GM12878 (cell line): ENCODE measurements around the gene FABP7. TPM values are rescaled to one million over a fixed set of nuclear protein-coding genes. Genes with fewer than 3 reads are reported as not detected.
A peak's percentile ranks its signal among the peaks of the same experiment; 100 is the strongest.

Experiments
- ATF3 ChIP-seq: IDR thresholded peaks from 2 replicates; pipeline ENCODE4 v1.6.1; 2011; ENCODE audit warnings: low read depth, mild to moderate bottlenecking, low read length, moderate library complexity, borderline replicate concordance; ENCODE audit errors: extremely low read depth
- BACH1 ChIP-seq: fragments of 450-650 bp; IDR thresholded peaks from 2 replicates; pipeline ENCODE4 v1.6.1; 2017; ENCODE audit warnings: mild to moderate bottlenecking, borderline replicate concordance
- BMI1 ChIP-seq: fragments of 450-650 bp; IDR thresholded peaks from 2 replicates; pipeline ENCODE4 v1.6.1; 2016; ENCODE audit warnings: mild to moderate bottlenecking, moderate library complexity, borderline replicate concordance
- CREM ChIP-seq: IDR thresholded peaks from 2 replicates; pipeline ENCODE4 v1.6.1; 2014; ENCODE audit warnings: antibody characterized with exemption, low read depth
- EED ChIP-seq: sonication (generic); IDR thresholded peaks from 2 replicates; pipeline ENCODE4 v1.6.1; 2016; ENCODE audit warnings: antibody characterized with exemption, low read depth
- EGR1 ChIP-seq, 2 experiments: IDR thresholded peaks; 1 replicate in 1 of 2; 2 replicates in 1 of 2; pipeline ENCODE4 v1.6.1; 2011 to 2012; ENCODE audit warnings: low read depth in 2 of 2, low read length in 2 of 2, borderline replicate concordance in 1 of 2, mild to moderate bottlenecking in 1 of 2, moderate library complexity in 1 of 2
- HCFC1 ChIP-seq: fragments of 150-350 bp; IDR thresholded peaks from 2 replicates; pipeline ENCODE4 v1.6.1; 2014; ENCODE audit warnings: low read length
- JUND ChIP-seq: IDR thresholded peaks from 2 replicates; pipeline ENCODE4 v1.6.1; 2012; ENCODE audit warnings: low read depth, mild to moderate bottlenecking, low read length, improper control_type of control experiment, moderate library complexity
- LARP7 ChIP-seq: fragments of 450-650 bp; IDR thresholded peaks from 2 replicates; pipeline ENCODE4 v1.6.1; 2017; ENCODE audit warnings: mild to moderate bottlenecking
- NBN ChIP-seq: fragments of 450-650 bp; IDR thresholded peaks from 2 replicates; pipeline ENCODE4 v1.6.1; 2016
- PAX5 ChIP-seq: IDR thresholded peaks from 2 replicates; pipeline ENCODE4 v1.6.1; 2011; ENCODE audit warnings: low read depth, low read length, borderline replicate concordance
- PKNOX1 ChIP-seq: fragments of 450-650 bp; IDR thresholded peaks from 2 replicates; pipeline ENCODE4 v1.6.1; 2016; ENCODE audit warnings: mild to moderate bottlenecking
- RB1 ChIP-seq: fragments of 450-650 bp; formaldehyde crosslinking; IDR thresholded peaks from 2 replicates; pipeline ENCODE4 v1.6.1; 2017; ENCODE audit warnings: mild to moderate bottlenecking, borderline replicate concordance
- RBBP5 ChIP-seq: fragments of 200-600 bp; sonication (generic); conservative IDR thresholded peaks from 2 replicates; pipeline ENCODE4 v1.6.1; 2016
- STAT3 ChIP-seq: IDR thresholded peaks from 2 replicates; pipeline ENCODE4 v1.6.1; 2011; ENCODE audit warnings: low read depth, low read length, improper control_type of control experiment
- TCF7 ChIP-seq: IDR thresholded peaks from 2 replicates; pipeline ENCODE4 v1.6.1; 2014; ENCODE audit warnings: antibody characterized with exemption, borderline replicate concordance
- YY1 ChIP-seq: IDR thresholded peaks from 2 replicates; pipeline ENCODE4 v1.6.1; 2011; ENCODE audit warnings: low read depth, mild to moderate bottlenecking, low read length
- ZNF274 ChIP-seq: IDR thresholded peaks from one replicate; pipeline ENCODE4 v1.8.0; 2011; ENCODE audit not compliant: insufficient read length, insufficient read depth
- ZNF592 ChIP-seq: fragments of 450-650 bp; IDR thresholded peaks from 2 replicates; pipeline ENCODE4 v1.6.1; 2017; ENCODE audit warnings: mild to moderate bottlenecking, moderate library complexity
- polyA plus RNA-seq, 11 experiments: library from polyadenylated mRNA; depleted of rRNA in 4 of 11; unstranded in 6 of 11; stranded (reverse) in 5 of 11; fragments of >200 nt; fragmentation: Nextera tagmentation in 4 of 11; fragmentation: Illumina TruSeq in 1 of 11; extraction: Ambion mirVana in 4 of 11; extraction: Trizol in 1 of 11; gene quantifications; 1 replicate in 1 of 11; 2 replicates in 10 of 11; pipeline versions ENCODE4 v1.2.1 to v1.2.3, GENCODE V29; 2011 to 2016; ENCODE audit warnings: inconsistent platforms in 2 of 11, missing spikeins in 2 of 11, low read depth in 1 of 11
- total RNA-seq, 4 experiments: library from RNA; depleted of rRNA in 3 of 4; stranded (reverse); fragments of >200 nt in 3 of 4; fragmentation: Illumina TruSeq in 1 of 4; extraction: Trizol in 1 of 4; gene quantifications; 2 replicates each; pipeline versions ENCODE4 v1.2.1 to v1.2.3, GENCODE V29; 2013 to 2021
- TF ChIP-seq, protein P1 (sequence below): fragments of 450-650 bp; IDR thresholded peaks from 2 replicates; pipeline ENCODE4 v1.6.1; 2017; ENCODE audit warnings: antibody characterized with exemption, mild to moderate bottlenecking, moderate library complexity
- TF ChIP-seq, protein P2 (sequence below): IDR thresholded peaks from 2 replicates; pipeline ENCODE4 v1.6.1; 2011; ENCODE audit warnings: borderline replicate concordance, low read depth, mild to moderate bottlenecking, moderate library complexity, mixed read lengths, low read length; ENCODE audit not compliant: insufficient read depth; ENCODE audit errors: extremely low read length
- TF ChIP-seq, protein P3 (sequence below): IDR thresholded peaks from 2 replicates; pipeline ENCODE4 v1.6.1; 2012; ENCODE audit warnings: low read depth, low read length, improper control_type of control experiment

The FABP7 gene
- total and polyA plus RNA-seq, 10 of the 15 experiments (the other 5 are each of a cell fraction or from before 2014, with no cell fraction given) = not detected

- TF ChIP-seq EED = no peak
- TF ChIP-seq EGR1 (IDR thresholded peaks at IDR 0.05; ENCODE audit: borderline replicate concordance in 1 of 2, low read depth in 2 of 2, low read length in 2 of 2) = no peak
- no peak for TF ChIP-seq RB1
- no peak for TF ChIP-seq CREM
- no peak for TF ChIP-seq BACH1
- TF ChIP-seq, protein P1, sequence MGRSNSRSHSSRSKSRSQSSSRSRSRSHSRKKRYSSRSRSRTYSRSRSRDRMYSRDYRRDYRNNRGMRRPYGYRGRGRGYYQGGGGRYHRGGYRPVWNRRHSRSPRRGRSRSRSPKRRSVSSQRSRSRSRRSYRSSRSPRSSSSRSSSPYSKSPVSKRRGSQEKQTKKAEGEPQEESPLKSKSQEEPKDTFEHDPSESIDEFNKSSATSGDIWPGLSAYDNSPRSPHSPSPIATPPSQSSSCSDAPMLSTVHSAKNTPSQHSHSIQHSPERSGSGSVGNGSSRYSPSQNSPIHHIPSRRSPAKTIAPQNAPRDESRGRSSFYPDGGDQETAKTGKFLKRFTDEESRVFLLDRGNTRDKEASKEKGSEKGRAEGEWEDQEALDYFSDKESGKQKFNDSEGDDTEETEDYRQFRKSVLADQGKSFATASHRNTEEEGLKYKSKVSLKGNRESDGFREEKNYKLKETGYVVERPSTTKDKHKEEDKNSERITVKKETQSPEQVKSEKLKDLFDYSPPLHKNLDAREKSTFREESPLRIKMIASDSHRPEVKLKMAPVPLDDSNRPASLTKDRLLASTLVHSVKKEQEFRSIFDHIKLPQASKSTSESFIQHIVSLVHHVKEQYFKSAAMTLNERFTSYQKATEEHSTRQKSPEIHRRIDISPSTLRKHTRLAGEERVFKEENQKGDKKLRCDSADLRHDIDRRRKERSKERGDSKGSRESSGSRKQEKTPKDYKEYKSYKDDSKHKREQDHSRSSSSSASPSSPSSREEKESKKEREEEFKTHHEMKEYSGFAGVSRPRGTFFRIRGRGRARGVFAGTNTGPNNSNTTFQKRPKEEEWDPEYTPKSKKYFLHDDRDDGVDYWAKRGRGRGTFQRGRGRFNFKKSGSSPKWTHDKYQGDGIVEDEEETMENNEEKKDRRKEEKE = no peak
- TF ChIP-seq, protein P2, sequence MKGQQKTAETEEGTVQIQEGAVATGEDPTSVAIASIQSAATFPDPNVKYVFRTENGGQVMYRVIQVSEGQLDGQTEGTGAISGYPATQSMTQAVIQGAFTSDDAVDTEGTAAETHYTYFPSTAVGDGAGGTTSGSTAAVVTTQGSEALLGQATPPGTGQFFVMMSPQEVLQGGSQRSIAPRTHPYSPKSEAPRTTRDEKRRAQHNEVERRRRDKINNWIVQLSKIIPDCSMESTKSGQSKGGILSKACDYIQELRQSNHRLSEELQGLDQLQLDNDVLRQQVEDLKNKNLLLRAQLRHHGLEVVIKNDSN = no peak
- TF ChIP-seq ZNF592 = no peak
- no peak for TF ChIP-seq JUND
- no peak for TF ChIP-seq YY1
- no peak for TF ChIP-seq ZNF274
- no peak for TF ChIP-seq ATF3
- TF ChIP-seq PAX5 = no peak
- no peak for TF ChIP-seq BMI1
- no peak for TF ChIP-seq STAT3
- TF ChIP-seq LARP7 = no peak
- TF ChIP-seq HCFC1 = no peak
- 0 out of 2 replicates have a peak, but pooled peaks have one; percentile 52 for TF ChIP-seq NBN
- TF ChIP-seq TCF7 = no peak
- TF ChIP-seq PKNOX1 = peak; percentile 15; the same call in 1 of the 2 replicates
- TF ChIP-seq RBBP5 = no peak
- TF ChIP-seq, protein P3, sequence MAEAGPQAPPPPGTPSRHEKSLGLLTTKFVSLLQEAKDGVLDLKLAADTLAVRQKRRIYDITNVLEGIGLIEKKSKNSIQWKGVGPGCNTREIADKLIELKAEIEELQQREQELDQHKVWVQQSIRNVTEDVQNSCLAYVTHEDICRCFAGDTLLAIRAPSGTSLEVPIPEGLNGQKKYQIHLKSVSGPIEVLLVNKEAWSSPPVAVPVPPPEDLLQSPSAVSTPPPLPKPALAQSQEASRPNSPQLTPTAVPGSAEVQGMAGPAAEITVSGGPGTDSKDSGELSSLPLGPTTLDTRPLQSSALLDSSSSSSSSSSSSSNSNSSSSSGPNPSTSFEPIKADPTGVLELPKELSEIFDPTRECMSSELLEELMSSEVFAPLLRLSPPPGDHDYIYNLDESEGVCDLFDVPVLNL = no peak
Observed at GRCh38 chr6:122798099-122798641, 18.7 kb downstream of the FABP7 start (continued).
